Body of pancreas (tissue), 4 donors: Measurements from ENCODE around the gene KNCN.

ENCODE experiments used
- POLR2A ChIP-seq, 3 donors: fragments of 450-650 bp; IDR thresholded peaks; one replicate each; pipeline ENCODE4 v1.6.1; 2016; ENCODE audit warnings: antibody characterized with exemption in 3 of 3, mild to moderate bottlenecking in 2 of 3
- TF ChIP-seq, protein P1 (sequence below), 7 experiments: fragments of 450-650 bp in 4 of 7; fragments of 200-600 bp in 3 of 7; sonication (generic) in 3 of 7; IDR thresholded peaks; one replicate each; pipeline ENCODE4 v1.5.1; 2016 to 2019; ENCODE audit warnings: antibody characterized with exemption in 7 of 7

DNA sequence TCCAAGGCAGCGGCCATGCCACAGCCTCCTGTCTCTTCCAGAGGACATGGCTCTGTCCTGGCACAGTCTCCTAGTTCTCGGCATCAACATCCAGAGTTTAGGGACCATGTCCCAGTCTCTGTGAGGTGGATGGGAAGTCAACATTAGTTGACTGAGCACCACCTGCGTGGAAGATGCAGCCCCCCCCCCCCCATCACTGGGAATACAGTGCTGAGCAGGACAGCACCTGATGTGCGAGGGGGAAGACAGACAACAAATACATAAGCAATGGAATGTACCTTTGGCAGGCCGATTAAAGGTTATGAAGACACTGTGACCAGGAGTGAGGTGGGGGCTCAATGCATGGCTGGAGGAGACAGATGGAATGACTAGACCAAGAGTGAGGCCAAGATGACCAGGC, 26.6 kb downstream of the KNCN start:
- TF ChIP-seq, protein P1, sequence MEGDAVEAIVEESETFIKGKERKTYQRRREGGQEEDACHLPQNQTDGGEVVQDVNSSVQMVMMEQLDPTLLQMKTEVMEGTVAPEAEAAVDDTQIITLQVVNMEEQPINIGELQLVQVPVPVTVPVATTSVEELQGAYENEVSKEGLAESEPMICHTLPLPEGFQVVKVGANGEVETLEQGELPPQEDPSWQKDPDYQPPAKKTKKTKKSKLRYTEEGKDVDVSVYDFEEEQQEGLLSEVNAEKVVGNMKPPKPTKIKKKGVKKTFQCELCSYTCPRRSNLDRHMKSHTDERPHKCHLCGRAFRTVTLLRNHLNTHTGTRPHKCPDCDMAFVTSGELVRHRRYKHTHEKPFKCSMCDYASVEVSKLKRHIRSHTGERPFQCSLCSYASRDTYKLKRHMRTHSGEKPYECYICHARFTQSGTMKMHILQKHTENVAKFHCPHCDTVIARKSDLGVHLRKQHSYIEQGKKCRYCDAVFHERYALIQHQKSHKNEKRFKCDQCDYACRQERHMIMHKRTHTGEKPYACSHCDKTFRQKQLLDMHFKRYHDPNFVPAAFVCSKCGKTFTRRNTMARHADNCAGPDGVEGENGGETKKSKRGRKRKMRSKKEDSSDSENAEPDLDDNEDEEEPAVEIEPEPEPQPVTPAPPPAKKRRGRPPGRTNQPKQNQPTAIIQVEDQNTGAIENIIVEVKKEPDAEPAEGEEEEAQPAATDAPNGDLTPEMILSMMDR (IDR thresholded peaks at IDR 0.05) = no peak
- no peak for TF ChIP-seq POLR2A (IDR thresholded peaks at IDR 0.05)
